Measurements from ENCODE around the gene ATRAID. TPM values are rescaled to one million over a fixed set of nuclear protein-coding genes. Genes with fewer than 3 reads are reported as not detected.

ATRAID gene
- total RNA-seq, 1 donor from 2014 or later, result 115 TPM

DNA sequence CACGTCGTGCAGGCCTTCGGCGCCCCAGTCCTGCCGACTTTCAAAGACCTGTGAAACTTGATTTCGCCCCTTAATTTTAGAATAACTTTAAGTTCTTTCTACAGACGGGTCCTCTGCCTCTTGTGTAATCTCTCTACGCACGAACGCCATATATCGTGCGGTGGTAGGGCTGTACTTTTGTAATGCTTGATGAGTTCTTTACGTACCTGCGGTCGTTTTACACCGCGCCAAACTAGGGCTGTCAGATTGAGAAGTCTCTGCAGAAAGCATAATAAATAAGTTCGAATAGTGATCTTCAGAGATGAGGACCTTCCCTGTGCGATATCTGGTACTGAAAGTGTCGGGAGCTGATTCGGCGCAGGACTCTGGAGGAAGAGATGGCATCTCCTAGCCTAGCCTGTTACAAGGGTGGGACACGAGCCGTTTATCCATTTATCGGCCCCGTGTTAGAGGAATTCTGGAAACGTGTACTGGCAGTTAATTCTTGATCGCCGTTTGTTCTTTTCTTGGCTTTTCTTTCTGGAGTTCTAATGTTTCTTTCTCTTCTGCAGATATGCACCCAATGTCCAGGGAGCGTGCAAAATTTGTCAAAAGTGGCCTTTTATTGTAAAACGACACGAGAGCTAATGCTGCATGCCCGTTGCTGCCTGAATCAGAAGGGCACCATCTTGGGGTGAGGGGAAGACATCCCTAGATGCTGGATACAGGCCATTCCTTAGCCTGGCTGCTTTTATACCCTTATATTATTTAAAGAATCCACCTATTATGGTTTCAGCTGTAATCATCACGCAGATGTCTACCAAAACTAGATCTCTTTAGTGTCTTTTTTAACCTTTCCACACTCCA lies 1.0 kb downstream of the ATRAID start:
- peak; percentile 7 for ATAC-seq
- DNase-seq (ENCODE audit: missing footprints), result no peak
- intact Hi-C loops (cut with DNase I), result loop anchor here (5.0 kb wide), 2 partner anchors 159 to 241 kb away; partner anchors contain the start of genes EIF2B4, MAPRE3 and SNX17

- no peak for ATAC-seq
- intact Hi-C loops (cut with DNase I), result loop anchor here (5.0 kb wide), 2 partner anchors 157 to 243 kb away; partner anchors contain the start of genes EIF2B4, MAPRE3 and SNX17
- DNase-seq (ENCODE audit: missing footprints), result no peak
Observed at GRCh38 chr2:27214941-27215340, 3.1 kb downstream of the ATRAID start.

GRCh38 chr2:27216416-27217137 lies 4.7 kb downstream of the ATRAID start:
- intact Hi-C loops (cut with DNase I), result no loop called here
- ATAC-seq (no peak), DNase-seq (ENCODE audit: missing footprints) (no peak)

DNA sequence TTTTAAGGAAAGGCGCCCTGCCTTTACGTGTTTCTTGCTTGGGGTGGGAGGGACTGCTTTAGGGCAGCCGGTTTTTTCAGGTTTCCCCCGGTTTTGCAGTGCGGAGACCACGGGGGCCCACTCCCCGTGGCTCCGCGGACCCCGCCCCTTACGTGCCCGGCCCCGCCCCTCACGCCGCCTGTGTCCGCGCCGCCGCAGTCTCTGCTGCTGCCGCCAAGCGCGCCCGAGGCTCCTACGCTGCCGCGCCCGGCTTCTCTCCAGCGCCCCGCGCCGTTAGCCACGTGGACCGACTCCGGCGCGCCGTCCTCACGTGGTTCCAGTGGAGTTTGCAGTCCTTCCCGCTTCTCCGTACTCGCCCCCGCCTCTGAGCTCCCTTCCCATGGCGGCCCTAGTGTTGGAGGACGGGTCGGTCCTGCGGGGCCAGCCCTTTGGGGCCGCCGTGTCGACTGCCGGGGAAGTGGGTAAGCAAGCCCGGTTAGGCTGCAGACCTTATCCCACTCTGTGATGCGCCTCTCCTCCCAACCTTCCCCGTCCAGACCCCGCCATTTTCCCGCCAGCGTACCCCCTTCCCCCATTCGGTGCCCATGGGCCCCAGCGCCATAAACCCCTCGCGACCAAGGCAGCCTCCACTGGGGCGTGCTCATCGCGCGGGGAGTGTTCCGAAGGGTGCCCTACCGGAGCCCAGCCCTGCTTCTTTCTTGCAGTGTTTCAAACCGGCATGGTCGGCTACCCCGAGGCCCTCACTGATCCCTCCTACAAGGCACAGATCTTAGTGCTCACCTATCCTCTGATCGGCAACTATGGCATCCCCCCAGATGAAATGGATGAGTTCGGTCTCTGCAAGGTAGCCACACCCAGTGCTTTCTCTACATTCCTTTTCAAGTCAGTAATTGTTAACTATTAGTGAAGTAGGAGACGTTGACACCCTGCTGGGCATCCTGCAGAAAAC lies 5.6 kb downstream of the ATRAID start, which contains the start of gene CAD:
Gene CAD (plus strand): TSS at position 197 of the 949 bp plus-strand sequence. CDS start 183 bp downstream, at position 380.
- intact Hi-C loops (cut with DNase I), result no loop called here
- peak; percentile 94 for ATAC-seq
- peak; percentile 95 for DNase-seq (ENCODE audit: missing footprints)

DNA sequence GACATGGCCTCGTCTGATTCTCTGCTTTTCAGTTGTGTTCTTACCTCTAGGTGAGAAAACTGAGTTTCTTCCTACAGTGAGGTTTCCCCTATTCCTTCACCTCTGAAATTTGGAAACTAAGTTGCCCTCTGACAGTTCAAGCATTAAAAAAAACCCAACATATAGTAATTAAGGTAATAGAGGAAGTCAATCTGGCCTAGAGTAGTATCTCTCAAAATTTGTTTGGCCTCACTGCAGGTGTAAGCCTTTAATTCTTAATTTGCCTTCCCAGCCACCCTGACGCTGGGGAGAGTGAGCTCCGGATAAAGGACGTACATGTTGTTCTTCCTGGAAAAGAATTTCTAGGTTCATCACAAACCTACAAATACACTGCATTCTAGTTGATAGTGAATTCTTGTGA lies 6.8 kb downstream of the ATRAID start:
- DNase-seq (ENCODE audit: missing footprints), result no peak

GRCh38 chr2:27219091-27219490 lies 7.2 kb downstream of the ATRAID start:
- DNase-seq (ENCODE audit: missing footprints) (no peak), ATAC-seq (no peak)
- intact Hi-C loops (cut with DNase I), result no loop called here

More for the DNA sequence above, 6.8 kb downstream of the ATRAID start:
- no peak for ATAC-seq
- intact Hi-C loops (cut with DNase I), result no loop called here

- intact Hi-C loops (cut with DNase I), result no loop called here
- DNase-seq (ENCODE audit: missing footprints) (no peak), ATAC-seq (no peak)
Observed at GRCh38 chr2:27220091-27220490, 8.2 kb downstream of the ATRAID start.

DNA sequence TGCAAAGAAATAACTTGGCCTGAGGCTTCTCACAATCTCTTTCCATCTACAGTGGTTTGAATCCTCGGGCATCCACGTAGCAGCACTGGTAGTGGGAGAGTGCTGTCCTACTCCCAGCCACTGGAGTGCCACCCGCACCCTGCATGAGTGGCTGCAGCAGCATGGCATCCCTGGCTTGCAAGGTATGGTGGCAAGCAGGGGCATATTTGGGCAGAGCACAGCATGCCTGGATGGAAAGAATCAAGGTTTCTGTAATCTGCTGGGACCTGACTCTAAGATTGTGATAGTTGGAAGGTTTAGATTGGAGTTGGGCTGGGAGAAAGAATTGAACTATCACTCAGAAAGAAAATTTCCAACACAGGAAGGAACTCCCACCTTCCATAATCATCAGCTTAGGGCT lies 9.3 kb downstream of the ATRAID start:
- DNase-seq (ENCODE audit: missing footprints) (no peak), ATAC-seq (no peak)
- intact Hi-C loops (cut with DNase I), result no loop called here

- no peak for DNase-seq (ENCODE audit: missing footprints)
- no peak for ATAC-seq
- intact Hi-C loops (cut with DNase I), result no loop called here
Observed at GRCh38 chr2:27222407-27222806, 10.6 kb downstream of the ATRAID start.

DNA sequence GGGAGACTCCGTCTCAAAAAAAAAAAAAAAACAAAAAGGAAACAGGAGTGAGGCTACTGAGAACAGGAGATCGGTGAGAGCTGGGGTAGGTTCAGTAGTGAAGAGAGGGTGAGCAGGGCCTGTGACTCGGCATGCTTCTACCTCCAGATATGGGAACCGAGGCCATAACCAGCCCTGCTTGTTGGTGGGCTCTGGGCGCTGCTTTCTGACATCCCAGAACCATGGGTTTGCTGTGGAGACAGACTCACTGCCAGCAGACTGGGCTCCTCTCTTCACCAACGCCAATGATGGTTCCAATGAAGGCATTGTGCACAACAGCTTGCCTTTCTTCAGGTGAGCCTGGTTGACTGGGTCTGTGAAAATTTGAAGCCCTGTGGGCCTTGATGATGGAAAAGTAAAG lies 11.6 kb downstream of the ATRAID start:
- DNase-seq (ENCODE audit: missing footprints) (no peak), ATAC-seq (no peak)
- intact Hi-C loops (cut with DNase I), result no loop called here

DNA sequence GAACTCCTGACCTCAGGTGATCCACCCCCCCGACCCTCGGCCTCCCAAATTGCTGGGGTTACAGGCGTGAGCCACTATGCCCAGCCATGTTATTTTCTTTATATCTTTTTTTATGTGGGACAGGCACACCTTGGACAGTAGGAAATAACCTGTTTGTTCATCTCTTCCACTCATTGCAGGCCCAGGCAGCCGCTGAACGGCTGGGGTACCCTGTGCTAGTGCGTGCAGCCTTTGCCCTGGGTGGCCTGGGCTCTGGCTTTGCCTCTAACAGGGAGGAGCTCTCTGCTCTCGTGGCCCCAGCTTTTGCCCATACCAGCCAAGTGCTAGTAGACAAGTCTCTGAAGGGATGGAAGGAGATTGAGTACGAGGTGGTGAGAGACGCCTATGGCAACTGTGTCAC lies 13.7 kb downstream of the ATRAID start:
- intact Hi-C loops (cut with DNase I), result no loop called here
- no peak for ATAC-seq

GRCh38 chr2:27227501-27227900 lies 15.7 kb downstream of the ATRAID start:
- intact Hi-C loops (cut with DNase I), result no loop called here
- DNase-seq (ENCODE audit: missing footprints) (no peak), ATAC-seq (no peak)

More for the DNA sequence above, 13.7 kb downstream of the ATRAID start:
- no peak for DNase-seq (ENCODE audit: missing footprints)

DNA sequence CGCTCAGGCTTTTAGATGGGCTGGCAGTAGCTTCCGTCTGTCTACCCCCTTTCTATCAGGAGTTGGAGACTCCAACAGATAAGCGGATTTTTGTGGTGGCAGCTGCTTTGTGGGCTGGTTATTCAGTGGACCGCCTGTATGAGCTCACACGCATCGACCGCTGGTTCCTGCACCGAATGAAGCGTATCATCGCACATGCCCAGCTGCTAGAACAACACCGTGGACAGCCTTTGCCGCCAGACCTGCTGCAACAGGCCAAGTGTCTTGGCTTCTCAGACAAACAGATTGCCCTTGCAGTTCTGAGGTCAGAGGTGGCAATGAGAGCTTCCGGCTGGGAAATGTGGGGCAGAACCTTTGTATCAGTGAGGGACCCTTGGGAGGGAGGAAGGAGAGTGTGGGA lies 20.1 kb downstream of the ATRAID start:
- intact Hi-C loops (cut with DNase I), result no loop called here
- ATAC-seq, result no peak
- no peak for DNase-seq (ENCODE audit: missing footprints)

DNA sequence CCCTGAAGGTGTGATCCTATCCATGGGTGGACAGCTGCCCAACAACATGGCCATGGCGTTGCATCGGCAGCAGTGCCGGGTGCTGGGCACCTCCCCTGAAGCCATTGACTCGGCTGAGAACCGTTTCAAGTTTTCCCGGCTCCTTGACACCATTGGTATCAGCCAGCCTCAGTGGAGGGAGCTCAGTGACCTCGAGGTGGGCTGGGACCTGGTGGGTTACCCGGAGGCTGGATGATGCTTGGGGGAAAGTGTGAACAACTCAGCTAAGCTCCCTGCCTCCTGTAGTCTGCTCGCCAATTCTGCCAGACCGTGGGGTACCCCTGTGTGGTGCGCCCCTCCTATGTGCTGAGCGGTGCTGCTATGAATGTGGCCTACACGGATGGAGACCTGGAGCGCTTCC lies 21.5 kb downstream of the ATRAID start:
- DNase-seq (ENCODE audit: missing footprints) (no peak), ATAC-seq (no peak)
- intact Hi-C loops (cut with DNase I), result no loop called here

DNA sequence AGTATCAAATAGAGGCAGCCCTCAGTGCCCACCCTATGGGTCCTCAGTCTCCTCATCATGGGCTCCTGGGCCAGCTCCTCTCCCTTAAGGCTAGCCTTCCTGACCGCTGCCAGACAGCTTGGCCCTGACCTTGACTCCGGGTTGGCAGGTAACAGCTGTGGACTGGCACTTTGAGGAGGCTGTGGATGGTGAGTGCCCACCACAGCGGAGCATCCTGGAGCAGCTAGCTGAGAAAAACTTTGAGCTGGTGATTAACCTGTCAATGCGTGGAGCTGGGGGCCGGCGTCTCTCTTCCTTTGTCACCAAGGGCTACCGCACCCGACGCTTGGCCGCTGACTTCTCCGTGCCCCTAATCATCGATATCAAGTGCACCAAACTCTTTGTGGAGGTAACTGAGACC lies 24.3 kb downstream of the ATRAID start:
- intact Hi-C loops (cut with DNase I), result no loop called here
- DNase-seq (ENCODE audit: missing footprints) (no peak), ATAC-seq (no peak)

DNA sequence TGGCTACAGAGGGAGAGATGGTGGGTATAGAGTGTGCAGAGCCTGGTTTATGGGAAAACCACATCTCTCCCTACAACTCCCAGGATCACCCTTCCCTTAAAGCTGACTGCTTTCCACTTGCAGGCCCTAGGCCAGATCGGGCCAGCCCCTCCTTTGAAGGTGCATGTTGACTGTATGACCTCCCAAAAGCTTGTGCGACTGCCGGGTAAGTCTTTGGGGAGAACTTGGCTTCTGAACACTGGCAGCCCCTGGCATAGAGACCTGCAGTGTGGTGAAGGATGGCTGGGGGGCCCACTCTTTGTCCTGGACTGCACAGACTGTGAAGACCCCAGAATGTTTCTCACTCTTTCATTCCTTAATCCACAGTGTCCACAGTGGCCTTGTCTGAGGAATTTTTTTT lies 24.8 kb downstream of the ATRAID start:
- DNase-seq (ENCODE audit: missing footprints), result no peak
- intact Hi-C loops (cut with DNase I), result no loop called here

GRCh38 chr2:27237341-27237945 lies 25.6 kb downstream of the ATRAID start:
- DNase-seq (ENCODE audit: missing footprints) (no peak), ATAC-seq (no peak)
- intact Hi-C loops (cut with DNase I), result no loop called here

More for the DNA sequence above, 24.8 kb downstream of the ATRAID start:
- no peak for ATAC-seq

- DNase-seq (ENCODE audit: missing footprints) (no peak), ATAC-seq (no peak)
- intact Hi-C loops (cut with DNase I), result no loop called here
Observed at GRCh38 chr2:27238976-27239375, 27.1 kb downstream of the ATRAID start.

All from Right ventricle myocardium inferior (tissue), 1 donor.